Measurements from ENCODE around the gene NSD2. TPM values are rescaled to one million over a fixed set of nuclear protein-coding genes. Genes with fewer than 3 reads are reported as not detected.
A peak's percentile ranks its signal among the peaks of the same experiment; 100 is the strongest.

Gene NSD2
- total and polyA plus RNA-seq, 9 of the 15 experiments (the other 6 are each of a cell fraction or from before 2014, with no cell fraction given), result 6.4 to 126 (median 58.8) TPM

- TF ChIP-seq SMAD4 (CRISPR knock-in tag; conservative IDR thresholded peaks at IDR 0.05) (no peak), OTX1 (CRISPR knock-in tag; IDR thresholded peaks at IDR 0.05) (no peak), ESRRA (IDR thresholded peaks at IDR 0.05; ENCODE audit: borderline replicate concordance, low read depth) (peak; percentile 81; the same call in 1 of the 2 replicates), ZNF551 (CRISPR knock-in tag; IDR thresholded peaks at IDR 0.05) (no peak), HOMEZ (CRISPR knock-in tag; IDR thresholded peaks at IDR 0.05) (no peak), CEBPZ (IDR thresholded peaks at IDR 0.05; ENCODE audit: borderline replicate concordance, low read depth, low read length) (no peak), HDAC2 (IDR thresholded peaks at IDR 0.05) (peak; percentile 65; the same call in 1 of the 2 replicates), CTCF (IDR thresholded peaks at IDR 0.05 in 2 of 3, conservative IDR thresholded peaks at IDR 0.05 in 1 of 3; ENCODE audit: insufficient read depth in 2 of 3, low read depth in 1 of 3, low read length in 3 of 3) (peak; percentile 81 to 90 (median 88)), FOXP1 (CRISPR knock-in tag; IDR thresholded peaks at IDR 0.05) (no peak), PML (IDR thresholded peaks at IDR 0.05; ENCODE audit: low read length) (no peak), HDAC1 (IDR thresholded peaks at IDR 0.05) (no peak; a peak in 1 of 4 replicates), TRIM24 (IDR thresholded peaks at IDR 0.05) (no peak), ZNF696 (CRISPR knock-in tag; conservative IDR thresholded peaks at IDR 0.05) (no peak), RB1 (IDR thresholded peaks at IDR 0.05; ENCODE audit: low read depth) (peak; percentile 68; the same call in 1 of the 2 replicates), CCNT2 (IDR thresholded peaks at IDR 0.05; ENCODE audit: borderline replicate concordance, extremely low read depth, insufficient read length, low read depth, low read length) (no peak), ZNF175 (CRISPR knock-in tag; IDR thresholded peaks at IDR 0.05; ENCODE audit: low read depth) (no peak), THRAP3 (IDR thresholded peaks at IDR 0.05; ENCODE audit: borderline replicate concordance) (no peak)
- TF ChIP-seq, protein P1, sequence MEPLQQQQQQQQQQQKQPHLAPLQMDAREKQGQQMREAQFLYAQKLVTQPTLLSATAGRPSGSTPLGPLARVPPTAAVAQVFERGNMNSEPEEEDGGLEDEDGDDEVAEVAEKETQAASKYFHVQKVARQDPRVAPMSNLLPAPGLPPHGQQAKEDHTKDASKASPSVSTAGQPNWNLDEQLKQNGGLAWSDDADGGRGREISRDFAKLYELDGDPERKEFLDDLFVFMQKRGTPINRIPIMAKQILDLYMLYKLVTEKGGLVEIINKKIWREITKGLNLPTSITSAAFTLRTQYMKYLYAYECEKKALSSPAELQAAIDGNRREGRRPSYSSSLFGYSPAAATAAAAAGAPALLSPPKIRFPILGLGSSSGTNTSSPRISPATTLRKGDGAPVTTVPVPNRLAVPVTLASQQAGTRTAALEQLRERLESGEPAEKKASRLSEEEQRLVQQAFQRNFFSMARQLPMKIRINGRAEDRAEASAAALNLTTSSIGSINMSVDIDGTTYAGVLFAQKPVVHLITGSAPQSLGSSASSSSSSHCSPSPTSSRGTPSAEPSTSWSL (CRISPR knock-in tag; IDR thresholded peaks at IDR 0.05; ENCODE audit: borderline replicate concordance), result no peak
These were observed 28.2 kb downstream of the NSD2 start (continued) for GRCh38 chr4:1899149-1900086.

Measured in K562 (cell line).